RWPE1 (cell line): ENCODE data around the gene PROZ.

Experiments
- CTCF ChIA-PET: fragments of 350-600 bp; sonication (Branson Sonifier 250); formaldehyde crosslinking; extraction: SDS; loops from one replicate; lab custom pipeline; 2021; lab: Yijun Ruan, JAX
- POLR2A ChIA-PET: fragments of 400-600 bp; formaldehyde crosslinking; extraction: SDS; loops from one replicate; lab custom pipeline; 2020; ENCODE audit warnings: antibody characterized with exemption; ENCODE audit not compliant: low non-redundant PET; lab: Yijun Ruan, JAX
- DNase-seq: peaks from one replicate; pipeline ENCODE4 v3.0.0; 2012; ENCODE audit warnings: low spot score
- H3K27ac ChIP-seq: fragments of 450-650 bp; 2 replicates; pipeline ENCODE4 v1.5.1; 2017
- CTCF ChIP-seq: fragments of 450-650 bp; conservative IDR thresholded peaks from 2 replicates; pipeline ENCODE4 v1.5.1; 2017; ENCODE audit warnings: low read depth, mild to moderate bottlenecking

Gene PROZ

GRCh38 chr13:113147206-113147605, 11.2 kb upstream of the PROZ start:
- POLR2A ChIA-PET: no interaction called here
- DNase-seq: no peak
- CTCF ChIA-PET: no interaction called here
- no peak overlapping the region for H3K27ac ChIP-seq
- no peak for TF ChIP-seq CTCF

GRCh38 chr13:113148407-113148806, 10.0 kb upstream of the PROZ start:
- H3K27ac ChIP-seq: no peak overlapping the region
- DNase-seq: no peak
- CTCF ChIA-PET: interaction anchor here (0.6 kb wide), 1 partner anchor 113 kb away, joined by 3 read pairs; no protein-coding TSS in a partner anchor
- TF ChIP-seq CTCF: no peak
- POLR2A ChIA-PET: no interaction called here

- H3K27ac ChIP-seq: no peak overlapping the region
- POLR2A ChIA-PET: no interaction called here
- CTCF ChIA-PET: no interaction called here
- no peak for DNase-seq
- no peak for TF ChIP-seq CTCF
Measured at GRCh38 chr13:113148940-113149503, 9.4 kb upstream of the PROZ start.

GRCh38 chr13:113149711-113150549, 8.5 kb upstream of the PROZ start:
- ChIA-PET CTCF (no interaction called here), POLR2A (no interaction called here)
- no peak overlapping the region for H3K27ac ChIP-seq
- no peak for TF ChIP-seq CTCF
- DNase-seq: no peak

- no peak overlapping the region for H3K27ac ChIP-seq
Measured at GRCh38 chr13:113150550-113151365, 7.7 kb upstream of the PROZ start.

More at GRCh38 chr13:113150550-113151365, 7.7 kb upstream of the PROZ start:
- TF ChIP-seq CTCF: no peak
- ChIA-PET POLR2A (no interaction called here), CTCF (no interaction called here)
- DNase-seq: no peak
